GM21528 (cell line): ENCODE measurements around the gene GFOD1.
A peak's percentile ranks its signal among the peaks of the same experiment; 100 is the strongest.

Experiments used
- ATAC-seq: cut with Tn5 transposase; IDR thresholded peaks from one replicate; pipeline ENCODE4 v1.9.1; 2021; ENCODE audit warnings: mild to moderate bottlenecking, moderate library complexity; ENCODE audit not compliant: unreplicated experiment, low FRiP score

GFOD1 gene

DNA sequence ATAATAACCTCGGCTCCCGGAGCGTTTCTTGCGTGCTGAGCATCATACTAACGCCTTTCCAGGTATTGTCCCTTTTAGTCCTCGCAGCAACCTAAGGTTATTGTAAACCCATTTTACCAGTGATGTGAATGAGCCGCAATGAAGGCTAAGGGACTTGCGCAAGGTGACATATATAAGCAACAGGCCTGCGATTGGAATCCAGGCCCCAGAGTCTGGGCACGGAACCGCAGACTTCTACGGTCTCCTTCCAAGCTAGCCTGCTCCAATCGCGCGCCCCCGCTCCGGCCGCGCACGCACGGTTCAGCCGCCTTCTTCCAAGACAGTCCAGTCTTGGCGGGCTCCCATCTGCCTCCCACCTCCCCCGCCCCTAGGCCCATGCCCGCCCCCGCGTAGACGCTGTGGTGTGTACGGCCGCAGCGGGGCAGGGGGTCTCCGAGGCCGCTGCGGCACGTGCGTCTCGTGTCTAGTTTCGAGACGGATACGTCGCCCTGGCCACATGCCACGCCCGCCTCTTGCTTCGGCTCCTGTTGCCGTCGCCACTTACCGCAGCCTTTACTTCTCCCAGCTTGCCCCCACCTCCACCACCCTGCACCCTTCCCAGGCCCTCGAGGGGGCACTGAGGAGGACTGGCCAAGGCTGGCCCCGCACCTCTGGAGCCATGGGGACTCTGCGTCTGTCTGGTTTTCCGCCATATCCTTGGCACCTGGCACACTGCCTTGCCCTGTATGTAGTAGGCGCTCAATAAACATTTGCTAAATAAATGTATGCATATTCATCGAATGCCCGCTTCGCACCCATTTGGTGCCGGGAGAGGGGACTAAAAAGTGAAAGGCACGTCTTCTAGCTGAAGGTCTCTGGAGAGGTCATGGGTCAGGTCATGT is 855 bp upstream of the GFOD1 start:
- ATAC-seq, result peak; percentile 2

DNA sequence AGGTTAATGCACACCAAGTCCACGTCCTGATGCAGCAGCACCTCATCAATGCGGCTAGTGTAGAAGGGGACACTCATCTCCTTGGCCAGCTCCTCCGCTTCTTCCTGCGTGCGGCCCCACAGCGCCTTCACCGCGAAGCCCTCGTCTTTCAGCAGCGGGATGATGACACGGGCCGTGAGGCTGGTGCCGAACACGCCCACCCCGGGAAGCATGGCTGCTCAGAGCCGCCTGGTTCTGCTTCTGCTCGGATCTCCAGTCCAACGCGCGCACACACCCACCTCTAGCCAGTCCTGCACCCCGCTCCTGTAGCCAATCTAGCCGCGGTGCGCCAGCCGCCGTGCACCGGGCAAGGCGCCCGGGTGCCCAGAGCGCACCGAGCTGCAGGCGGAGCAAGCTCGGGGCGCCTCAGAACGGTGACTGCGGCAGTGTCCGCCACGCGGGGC is 700 bp downstream of the GFOD1 start:
- ATAC-seq, result peak; percentile 36

DNA sequence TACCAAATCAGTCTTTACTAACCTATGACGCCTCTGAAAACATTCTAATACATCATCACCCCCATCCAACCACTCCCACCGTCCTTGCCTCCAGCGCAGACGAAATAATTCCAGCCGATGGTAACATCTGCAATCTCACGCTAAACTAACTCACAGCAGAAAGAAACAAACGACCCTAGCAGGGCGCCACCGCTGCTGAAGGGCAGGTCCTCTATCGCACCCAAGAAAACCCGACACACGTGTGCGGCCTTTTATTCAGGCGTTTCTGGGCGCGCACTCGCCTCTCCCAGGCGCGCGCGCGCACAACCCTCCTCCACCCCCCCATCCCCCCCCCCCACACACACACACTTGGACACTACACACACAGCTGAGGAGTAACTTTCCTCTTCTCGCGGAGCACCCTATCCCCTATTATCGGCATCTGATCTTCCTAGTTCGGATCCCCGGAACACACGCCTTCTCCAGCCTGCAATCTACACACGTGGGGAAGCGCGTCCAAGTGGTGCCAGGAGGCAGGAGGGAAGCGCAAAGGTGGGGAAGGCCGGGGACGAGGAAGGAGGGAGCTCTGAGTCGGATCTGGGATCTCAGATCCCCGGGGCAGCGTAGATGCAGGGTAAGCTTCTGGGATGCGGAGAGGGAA is 1.4 kb downstream of the GFOD1 start:
- no peak for ATAC-seq

DNA sequence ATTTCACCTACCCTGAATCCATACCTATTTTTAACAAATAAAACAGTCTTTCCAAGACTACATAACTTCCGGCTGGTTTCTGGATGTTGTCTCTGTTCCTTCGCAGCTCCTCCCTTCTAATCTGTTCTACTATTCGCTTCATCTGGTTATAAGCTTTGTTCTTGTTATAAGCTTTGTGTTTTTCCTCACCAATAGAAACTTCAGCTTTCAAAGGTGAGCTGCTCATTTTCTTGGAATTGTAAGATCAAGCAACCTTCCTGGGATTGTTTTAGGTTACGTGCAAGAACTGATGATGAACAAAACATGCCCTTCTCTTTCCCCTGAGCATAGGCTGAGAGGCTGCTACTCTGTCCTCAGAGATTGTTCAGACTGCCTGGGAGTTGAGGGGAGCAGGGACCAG is 2.1 kb downstream of the GFOD1 start:
- ATAC-seq, result no peak

DNA sequence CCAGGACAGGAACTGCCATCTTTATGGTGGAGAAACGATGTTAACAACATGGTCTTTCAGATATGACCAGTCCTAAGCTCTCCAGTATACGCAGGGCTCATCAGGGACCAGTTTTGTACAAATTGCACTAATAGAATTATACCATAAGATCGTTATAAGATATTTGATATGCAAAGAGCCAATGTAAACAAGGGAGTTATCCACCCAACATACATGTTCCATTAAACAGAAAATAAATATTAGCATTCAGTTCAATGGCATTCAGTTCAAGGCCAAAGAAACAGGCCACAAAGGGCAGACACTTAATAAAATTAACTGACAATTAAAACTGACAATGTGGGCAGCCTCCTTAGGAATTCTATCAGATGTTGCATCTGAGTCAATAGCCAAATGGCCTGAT is 2.6 kb downstream of the GFOD1 start:
- no peak for ATAC-seq

DNA sequence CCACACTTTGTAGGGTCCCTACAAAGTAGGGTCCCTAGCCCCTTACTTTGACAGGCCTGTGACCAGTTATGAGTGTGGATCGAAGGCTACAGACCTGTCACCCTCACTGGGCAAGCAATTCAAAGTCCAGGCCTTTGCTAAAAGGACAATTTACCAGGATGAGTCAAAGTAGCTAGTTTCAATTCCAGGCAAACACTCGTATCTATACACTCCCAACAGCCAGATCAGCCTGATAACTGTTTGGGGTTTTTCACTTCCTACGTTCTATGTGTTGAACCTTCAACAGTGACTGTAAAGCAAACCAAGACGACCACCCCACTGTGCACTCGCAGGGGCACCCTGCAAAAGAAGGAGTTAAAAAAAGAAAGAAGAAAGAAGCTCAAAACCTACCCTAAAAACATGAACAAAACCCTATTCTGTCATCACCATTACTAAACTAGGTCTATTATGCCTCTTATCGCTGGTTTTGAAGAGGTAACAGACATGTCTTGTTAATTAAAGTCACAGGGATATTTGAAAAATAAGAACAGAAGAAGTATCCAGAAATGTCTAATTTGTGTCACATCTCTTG is 3.2 kb downstream of the GFOD1 start:
- no peak for ATAC-seq

DNA sequence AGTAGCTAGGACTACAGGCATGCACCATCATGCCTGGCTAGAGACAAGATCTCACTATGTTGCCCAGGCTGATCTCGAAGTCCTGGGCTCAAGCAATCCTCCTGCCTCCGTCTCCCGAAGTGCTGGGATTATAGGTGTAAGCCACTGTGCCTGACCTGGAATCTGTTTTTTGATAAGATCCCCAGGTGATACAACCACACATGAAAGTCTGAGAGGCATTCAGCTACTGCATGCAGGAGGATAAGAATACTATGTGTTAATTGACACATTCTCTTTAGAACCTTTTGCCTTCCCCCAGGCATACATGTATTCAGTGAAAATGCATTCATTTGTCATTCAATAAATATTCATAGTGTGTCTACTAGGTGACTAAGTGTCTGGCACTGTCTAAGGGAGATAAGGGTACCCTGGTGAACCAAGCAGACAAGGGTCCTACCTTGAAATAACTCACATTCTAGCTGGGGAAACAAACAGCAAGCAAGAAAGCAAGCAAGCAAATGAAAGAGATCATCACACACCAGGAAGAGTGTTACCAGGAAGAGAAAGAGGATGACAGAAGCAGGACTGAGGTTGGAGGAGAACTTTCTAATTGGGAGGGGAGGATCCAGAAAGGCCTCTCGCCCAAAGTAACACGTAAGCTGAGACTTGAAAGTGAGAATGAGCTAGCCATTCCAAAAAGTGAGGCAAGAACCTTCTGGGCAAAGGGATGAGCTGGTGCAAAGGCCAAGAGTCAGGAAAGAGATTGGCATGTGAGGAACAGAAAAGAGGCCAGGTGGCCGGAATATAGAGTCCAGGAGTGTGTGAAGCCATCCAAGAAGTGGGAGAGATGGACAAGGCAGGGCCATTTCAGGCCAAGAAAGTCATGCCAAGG is 6.5 kb downstream of the GFOD1 start:
- ATAC-seq, result no peak

DNA sequence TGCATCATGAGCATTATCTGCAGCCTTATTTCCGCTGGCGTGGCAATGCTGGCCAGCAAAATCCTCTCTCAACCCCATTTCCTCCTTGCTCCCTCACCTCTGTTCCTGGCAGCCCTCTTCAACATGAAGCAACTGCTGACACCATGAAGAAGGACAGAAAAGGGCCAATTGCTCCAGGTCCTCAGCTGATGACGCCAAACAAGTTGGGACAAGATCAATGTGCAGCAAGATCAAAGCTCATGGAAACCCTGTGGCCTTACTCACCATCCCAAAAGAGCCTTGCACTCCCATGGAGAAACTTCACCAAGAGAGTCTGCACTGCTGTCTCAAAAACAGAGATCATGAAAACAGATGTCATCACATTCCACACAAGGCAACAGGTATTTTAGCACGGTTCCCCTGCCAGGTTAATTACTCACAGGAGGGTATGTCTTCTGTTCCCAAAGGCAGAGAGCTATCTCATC is 7.4 kb downstream of the GFOD1 start:
- ATAC-seq, result no peak

DNA sequence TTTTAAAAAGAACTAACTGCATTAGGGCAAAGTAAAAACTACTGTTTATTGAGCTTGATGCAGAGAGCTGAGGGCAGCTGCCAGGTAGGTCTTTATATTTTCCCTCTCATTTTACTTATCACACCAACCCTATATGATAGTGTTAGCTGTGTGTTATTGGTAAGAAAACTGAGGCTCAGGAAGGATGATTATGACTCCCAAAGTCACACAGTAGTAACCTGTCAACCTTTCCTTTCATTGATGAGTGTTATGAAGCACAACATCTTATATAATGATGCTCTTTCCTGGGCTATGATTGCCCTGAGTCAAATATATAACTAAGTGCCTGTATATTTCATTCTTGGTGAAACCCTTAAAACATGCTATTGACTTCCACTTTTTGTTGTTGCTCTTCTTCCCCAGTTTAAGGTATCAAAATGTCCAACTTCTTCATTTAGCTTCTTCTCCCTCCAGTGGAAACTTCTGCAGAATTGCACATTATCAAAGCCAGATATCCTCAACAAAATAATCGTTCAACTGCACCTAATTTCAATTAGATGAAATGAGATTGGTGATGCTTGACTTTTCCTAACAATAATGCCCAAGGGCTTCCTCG is 8.1 kb downstream of the GFOD1 start:
- ATAC-seq, result no peak

DNA sequence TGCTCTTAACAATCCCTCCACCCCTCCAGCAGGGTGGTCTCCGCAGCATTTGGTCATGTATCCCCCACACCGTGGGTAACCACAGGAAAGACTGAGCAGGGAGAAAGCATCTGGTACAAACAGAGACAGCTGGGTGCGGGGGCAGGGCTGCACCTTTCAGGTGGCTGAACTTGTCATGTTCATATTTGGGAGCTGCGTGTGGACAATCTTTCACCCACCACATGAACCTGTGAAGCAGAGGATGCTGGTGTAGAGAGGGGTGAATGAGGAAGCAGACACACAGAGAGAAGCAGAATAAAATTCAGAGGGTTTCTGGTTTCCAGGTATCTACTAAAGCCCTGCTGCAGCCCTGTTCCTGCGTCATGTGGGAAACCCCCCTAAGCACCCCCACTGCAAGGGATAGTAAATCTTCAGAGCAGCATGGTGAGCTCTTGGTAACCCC is 8.9 kb downstream of the GFOD1 start:
- ATAC-seq, result no peak

DNA sequence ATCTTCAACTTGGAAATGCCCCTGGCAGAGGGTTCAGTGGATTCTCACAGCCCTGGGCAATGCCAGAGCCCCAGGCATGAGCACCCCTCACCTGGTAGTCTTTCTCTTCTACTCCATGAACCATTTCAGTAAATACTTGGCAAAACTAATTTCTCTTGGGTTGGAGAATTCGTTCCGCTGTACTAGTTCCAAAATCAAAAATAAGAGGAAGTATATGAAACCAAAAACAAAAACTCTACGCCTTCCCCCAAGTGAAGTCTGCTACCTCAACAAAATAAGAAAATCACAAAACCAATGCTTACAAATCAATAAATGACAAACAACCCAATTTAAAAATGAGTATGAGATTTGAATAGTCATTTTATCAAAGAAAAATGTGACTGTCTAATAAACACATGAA is 12.6 kb downstream of the GFOD1 start:
- ATAC-seq, result no peak

DNA sequence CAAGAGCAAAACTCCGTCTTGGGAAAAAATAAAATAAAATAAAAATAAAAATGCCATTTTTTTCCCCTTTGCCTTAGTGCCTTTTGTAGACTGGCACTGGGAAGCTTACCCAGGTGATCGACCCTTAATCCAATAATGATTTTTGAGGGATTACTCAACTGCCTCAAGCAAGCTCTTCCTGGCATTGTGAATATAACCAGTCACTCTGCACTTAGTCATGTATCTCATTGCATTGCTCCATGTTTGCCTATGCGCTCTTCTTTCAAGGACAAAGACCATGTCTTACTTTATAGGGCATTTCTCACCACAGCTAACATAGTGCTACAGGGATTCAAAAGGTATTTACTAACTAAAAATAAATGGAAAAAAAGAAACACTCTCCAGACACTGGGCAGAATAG is 13.0 kb downstream of the GFOD1 start:
- ATAC-seq, result no peak

DNA sequence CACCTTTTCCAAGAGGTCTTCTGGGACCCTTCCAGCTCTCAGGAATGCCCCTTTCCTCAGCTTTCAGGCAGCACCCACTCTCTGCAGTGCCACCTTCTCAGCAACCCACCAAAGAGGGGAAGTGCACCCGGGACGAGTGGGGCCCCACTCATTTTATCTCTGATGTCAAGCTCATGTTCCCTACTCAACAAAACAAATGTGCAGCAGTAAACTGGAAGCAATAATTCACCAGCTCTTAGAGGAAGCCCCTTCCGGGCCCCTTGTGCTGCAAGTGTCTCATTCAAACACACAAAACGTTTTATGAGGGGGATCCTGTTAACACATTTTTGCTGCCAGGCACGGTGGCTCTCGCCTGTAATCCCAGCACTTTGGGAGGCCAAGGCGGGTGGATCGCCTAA is 13.6 kb downstream of the GFOD1 start:
- no peak for ATAC-seq

DNA sequence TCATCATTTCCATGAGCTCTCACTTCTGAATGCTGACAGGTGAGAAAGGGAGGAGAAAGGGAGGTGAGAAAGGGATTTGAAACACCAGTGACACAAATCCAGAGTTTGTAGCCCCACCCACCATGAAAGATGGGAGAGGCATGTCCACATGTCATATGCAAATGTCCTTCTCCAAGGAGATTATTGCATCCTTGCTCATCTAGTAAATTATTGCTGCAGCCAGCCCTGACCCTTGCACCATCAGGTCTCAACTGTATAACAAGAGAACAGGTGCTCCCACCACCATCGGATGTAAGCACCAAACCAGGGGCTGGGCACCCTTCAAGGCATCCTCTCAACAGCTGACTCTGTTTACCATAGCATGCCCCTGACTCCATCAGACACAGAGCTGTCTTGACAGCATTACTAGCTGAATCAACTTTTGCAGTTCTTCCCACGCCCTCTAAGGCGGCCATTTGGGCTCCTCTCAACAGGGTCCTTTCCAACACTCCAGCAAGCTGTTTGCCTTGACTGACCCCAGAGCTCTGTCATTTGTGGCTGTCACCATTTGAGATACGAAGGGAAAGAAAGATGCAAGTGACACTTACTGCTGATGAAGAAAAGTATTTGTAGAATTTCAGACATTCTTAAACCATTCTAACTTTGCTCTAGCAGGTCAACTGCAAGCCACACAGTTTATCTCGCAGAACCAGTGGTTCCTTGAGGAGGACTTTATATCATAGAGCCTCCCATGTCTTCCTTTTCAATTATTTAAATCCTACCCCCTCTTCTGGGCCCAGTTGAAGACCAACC is 14.2 kb downstream of the GFOD1 start:
- ATAC-seq, result no peak

DNA sequence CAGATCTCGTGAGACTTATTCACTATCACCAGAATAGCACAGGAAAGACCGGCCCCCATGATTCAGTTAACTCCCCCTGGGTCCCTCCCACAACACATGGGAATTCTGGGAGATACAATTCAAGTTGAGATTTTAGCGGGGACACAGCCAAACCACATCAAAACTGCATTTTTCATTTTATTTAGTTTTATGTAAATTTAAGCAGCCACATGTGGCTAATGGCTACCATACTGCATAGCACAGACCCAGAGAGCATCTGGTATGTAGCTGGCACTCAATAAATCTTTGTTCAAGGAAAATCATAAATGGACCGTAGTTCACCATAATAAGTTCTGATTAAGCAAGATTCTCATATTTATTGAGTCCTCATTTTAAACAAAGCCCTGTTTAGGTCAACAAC is 15.3 kb downstream of the GFOD1 start:
- ATAC-seq, result no peak

DNA sequence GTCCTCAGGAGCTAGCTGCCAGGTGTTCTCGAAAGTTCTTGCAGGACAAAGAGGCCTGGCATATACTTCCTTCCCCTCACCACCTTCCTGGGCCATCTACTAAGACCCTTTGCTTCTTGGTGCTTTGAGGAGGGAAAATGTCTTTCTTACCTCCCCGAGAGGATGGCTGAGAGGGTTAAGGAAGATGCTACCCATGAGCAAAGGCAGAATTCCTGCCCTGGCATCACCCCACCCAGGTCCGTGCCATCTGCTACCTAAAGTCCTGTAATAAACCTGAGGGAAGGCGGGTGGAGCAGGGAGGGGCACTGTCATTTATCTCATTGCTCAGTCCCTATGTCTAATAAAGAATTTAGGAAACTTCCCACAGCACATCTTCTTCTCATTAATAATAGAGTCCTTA is 16.2 kb downstream of the GFOD1 start:
- no peak for ATAC-seq

DNA sequence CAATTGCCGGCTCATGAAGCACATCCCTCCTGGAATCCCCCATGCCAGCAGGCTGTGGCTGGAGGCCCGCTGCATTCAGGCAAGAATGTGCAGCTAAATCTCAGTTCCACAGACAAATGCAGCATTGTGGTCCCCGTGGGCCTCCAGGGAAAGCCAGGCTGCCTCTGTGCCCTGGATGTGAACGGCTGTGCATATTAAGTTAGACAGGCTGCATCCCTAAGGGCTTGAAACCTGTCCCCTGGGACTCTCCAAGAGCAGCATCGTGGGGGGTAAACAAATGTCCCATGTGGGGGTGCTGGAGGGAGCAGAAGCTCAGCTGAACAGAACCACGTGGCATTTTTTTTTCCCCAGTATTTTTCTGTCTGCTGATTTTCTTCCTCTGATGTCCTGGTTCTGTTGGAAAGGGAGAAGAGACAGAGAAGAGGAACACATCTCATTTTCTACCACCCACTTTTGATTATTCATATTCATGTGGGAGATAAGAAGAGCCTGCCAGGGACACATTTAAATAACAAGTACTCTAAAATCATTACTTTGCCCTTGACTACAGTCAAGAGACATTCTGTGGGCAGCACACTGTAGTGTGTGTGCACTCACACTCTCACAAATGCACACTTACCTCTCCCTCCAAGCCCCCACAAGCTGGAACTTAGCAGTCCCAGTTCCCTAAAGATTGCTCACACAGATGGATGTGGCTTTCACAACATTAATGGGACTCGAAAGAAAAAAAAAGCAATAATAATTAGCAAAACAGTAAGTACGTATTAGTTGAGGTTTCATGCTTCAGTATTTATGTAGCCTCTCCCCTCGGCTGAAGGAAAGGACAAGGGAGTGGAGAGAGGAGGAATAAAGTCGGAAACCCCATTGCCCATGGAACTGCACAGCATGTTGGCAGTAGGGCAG is 16.9 kb downstream of the GFOD1 start:
- no peak for ATAC-seq

DNA sequence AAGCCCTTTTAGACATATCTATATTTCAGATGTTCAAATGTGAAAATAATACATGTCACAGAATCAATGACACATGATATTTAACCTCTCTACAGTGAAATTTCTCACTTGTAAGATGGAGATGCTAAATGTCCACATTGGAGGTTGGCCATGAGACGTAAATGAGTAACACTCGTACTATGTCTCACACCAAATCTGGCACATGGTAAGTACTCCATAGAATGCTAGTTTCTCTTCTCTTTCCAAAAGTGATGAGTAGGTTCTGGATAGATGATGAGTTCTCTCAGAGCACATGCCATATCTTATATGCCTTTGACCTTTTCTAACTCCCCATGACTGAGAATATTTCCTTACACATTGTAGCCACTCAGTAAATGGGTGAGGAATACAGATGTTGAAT is 17.7 kb downstream of the GFOD1 start:
- ATAC-seq, result no peak
